ENCODE measurements around the gene SIX3. TPM values are rescaled to one million over a fixed set of nuclear protein-coding genes. Genes with fewer than 3 reads are reported as not detected.

The SIX3 gene
- total and polyA plus RNA-seq, 2 donors (not counting 3 experiments of a cell fraction or from before 2014, with no cell fraction given), result not detected

DNA sequence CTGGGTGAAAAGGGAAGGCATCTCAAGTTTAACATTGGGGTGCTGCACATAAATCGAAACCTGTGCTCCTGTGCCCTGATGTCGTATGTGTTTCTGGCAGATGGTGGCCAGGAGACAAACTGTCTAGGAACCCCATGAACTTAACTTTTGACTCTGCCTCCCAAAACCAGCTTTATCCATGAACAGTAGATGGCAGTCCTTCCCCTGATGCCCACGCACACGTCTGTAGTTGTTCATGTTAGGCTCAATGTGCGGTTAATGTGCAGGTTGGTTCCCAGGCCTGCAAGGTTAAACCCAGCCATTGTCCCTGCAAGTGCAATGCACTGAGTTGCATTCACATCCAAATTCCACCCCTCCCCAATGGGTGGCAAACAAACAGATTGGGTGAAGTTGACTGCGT is 44.1 kb upstream of the SIX3 start:
- CTCF ChIA-PET, result interaction anchor here (1.4 kb wide), 1 partner anchor 58 kb away, joined by 4 read pairs; no protein-coding TSS in a partner anchor
- intact Hi-C loops (cut with micrococcal nuclease), result no loop called here
- no peak for FAIRE-seq

More for the DNA sequence above, 44.1 kb upstream of the SIX3 start:
- H3K9ac ChIP-seq (replicated peaks; ENCODE audit: extremely low read depth, insufficient read depth, low read length), result no peak overlapping the region
- no peak overlapping the region for H3K27ac ChIP-seq (ENCODE audit: insufficient read depth, low read depth, low read length)
- H3K4me3 ChIP-seq (replicated peaks in 1 of 3; ENCODE audit: insufficient read depth in 1 of 3, low read depth in 1 of 3, low read length in 3 of 3), result no peak overlapping the region
- no peaks in the 10 kb centered on the region for H3K36me3 ChIP-seq (ENCODE audit: control insufficient read depth in 2 of 2, extremely low read depth in 1 of 2, insufficient read depth in 2 of 2, low read length in 2 of 2)
- no TSS peak for BruUV-seq (replicated peaks)
- no peak for DNase-seq (ENCODE audit: low read depth, low spot score)
- no peak overlapping the region for H2AFZ ChIP-seq (ENCODE audit: low read depth, low read length)
- no peak overlapping the region for H3K4me2 ChIP-seq (ENCODE audit: insufficient read depth, low read length)
- H4K20me1 ChIP-seq (replicated peaks; ENCODE audit: control insufficient read depth, extremely low read depth, insufficient read depth, low read length), result no peaks in the 10 kb centered on the region
- no peaks in the 10 kb centered on the region for H3K9me1 ChIP-seq (replicated peaks; ENCODE audit: control insufficient read depth, extremely low read depth, insufficient read depth, low read length)
- no peaks in the 10 kb centered on the region for H3K4me1 ChIP-seq (ENCODE audit: control insufficient read depth, extremely low read depth, insufficient read depth, low read length)
- peaks cover 3 to 9% of the 10 kb centered on the region in 2 experiments for H3K27me3 ChIP-seq (ENCODE audit: control insufficient read depth in 2 of 2, insufficient read depth in 2 of 2, low read length in 2 of 2)
- TF ChIP-seq FOS (IDR thresholded peaks at IDR 0.05; ENCODE audit: borderline replicate concordance, insufficient read depth, low read length) (no peak), POLR2AphosphoS5 (IDR thresholded peaks at IDR 0.05; ENCODE audit: insufficient read depth, low read depth, low read length) (no peak), GATA2 (IDR thresholded peaks at IDR 0.05; ENCODE audit: insufficient read depth, insufficient read length, low read depth, low read length) (no peak), EZH2 (IDR thresholded peaks at IDR 0.05; ENCODE audit: borderline replicate concordance, low read depth, low read length, severe bottlenecking) (no peak), MYC (IDR thresholded peaks at IDR 0.05; ENCODE audit: low read depth, low read length) (no peak), JUN (IDR thresholded peaks at IDR 0.05; ENCODE audit: borderline replicate concordance, insufficient read depth, insufficient read length, low read depth) (no peak), POLR2A (IDR thresholded peaks at IDR 0.05; ENCODE audit: low read depth, low read length) (no peak)
- TF ChIP-seq, protein P1, sequence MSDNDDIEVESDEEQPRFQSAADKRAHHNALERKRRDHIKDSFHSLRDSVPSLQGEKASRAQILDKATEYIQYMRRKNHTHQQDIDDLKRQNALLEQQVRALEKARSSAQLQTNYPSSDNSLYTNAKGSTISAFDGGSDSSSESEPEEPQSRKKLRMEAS (IDR thresholded peaks at IDR 0.05; ENCODE audit: insufficient read depth, insufficient read length), result no peak
- TF ChIP-seq, protein P2, sequence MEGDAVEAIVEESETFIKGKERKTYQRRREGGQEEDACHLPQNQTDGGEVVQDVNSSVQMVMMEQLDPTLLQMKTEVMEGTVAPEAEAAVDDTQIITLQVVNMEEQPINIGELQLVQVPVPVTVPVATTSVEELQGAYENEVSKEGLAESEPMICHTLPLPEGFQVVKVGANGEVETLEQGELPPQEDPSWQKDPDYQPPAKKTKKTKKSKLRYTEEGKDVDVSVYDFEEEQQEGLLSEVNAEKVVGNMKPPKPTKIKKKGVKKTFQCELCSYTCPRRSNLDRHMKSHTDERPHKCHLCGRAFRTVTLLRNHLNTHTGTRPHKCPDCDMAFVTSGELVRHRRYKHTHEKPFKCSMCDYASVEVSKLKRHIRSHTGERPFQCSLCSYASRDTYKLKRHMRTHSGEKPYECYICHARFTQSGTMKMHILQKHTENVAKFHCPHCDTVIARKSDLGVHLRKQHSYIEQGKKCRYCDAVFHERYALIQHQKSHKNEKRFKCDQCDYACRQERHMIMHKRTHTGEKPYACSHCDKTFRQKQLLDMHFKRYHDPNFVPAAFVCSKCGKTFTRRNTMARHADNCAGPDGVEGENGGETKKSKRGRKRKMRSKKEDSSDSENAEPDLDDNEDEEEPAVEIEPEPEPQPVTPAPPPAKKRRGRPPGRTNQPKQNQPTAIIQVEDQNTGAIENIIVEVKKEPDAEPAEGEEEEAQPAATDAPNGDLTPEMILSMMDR (IDR thresholded peaks at IDR 0.05; ENCODE audit: extremely low read depth in 1 of 2, insufficient read depth in 1 of 2, low read depth in 1 of 2, low read length in 2 of 2), result no peak
- no peaks in the 10 kb centered on the region for H3K79me2 ChIP-seq (ENCODE audit: control insufficient read depth, insufficient read depth, low read length)
- POLR2A ChIA-PET, result no interaction called here
- dilution Hi-C loops (cut with MboI; ENCODE audit: extremely low pct_ligation_motif_present, low sequenced_read_pairs), result no loop called here
- no peaks in the 10 kb centered on the region for H3K9me3 ChIP-seq (replicated peaks; ENCODE audit: control insufficient read depth, insufficient read depth, low read length)
